HG02759 (cell line): ENCODE results near the gene LPAR1.

Experiments used
- ATAC-seq: cut with Tn5 transposase; IDR thresholded peaks from one replicate; pipeline ENCODE4 v1.9.1; 2021; ENCODE audit warnings: mild to moderate bottlenecking, moderate library complexity; ENCODE audit not compliant: unreplicated experiment

The LPAR1 gene

DNA sequence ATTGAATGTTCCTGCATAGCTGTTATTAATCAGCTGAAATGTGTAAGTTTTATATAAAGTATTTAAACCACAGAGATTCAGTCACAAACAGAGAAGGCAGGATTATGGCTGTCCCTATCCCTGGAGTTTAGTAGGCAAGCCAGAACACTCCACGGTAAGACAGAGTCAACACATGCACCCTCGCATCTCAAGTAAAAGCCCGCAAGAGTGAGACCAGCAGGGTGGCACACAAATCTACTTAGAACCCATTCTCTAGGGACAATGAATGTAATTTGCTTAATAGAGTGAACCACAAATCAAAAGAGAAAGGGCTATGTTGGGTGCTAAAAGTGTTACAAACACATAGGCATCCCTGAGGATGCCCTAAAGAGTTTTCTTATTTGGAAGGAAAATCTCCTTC lies 35.1 kb downstream of the LPAR1 start:
- no peak for ATAC-seq

- no peak for ATAC-seq
Observed at GRCh38 chr9:111001526-111001925, 36.7 kb downstream of the LPAR1 start.

- ATAC-seq = no peak
Observed at GRCh38 chr9:111000202-111000601, 38.1 kb downstream of the LPAR1 start.

DNA sequence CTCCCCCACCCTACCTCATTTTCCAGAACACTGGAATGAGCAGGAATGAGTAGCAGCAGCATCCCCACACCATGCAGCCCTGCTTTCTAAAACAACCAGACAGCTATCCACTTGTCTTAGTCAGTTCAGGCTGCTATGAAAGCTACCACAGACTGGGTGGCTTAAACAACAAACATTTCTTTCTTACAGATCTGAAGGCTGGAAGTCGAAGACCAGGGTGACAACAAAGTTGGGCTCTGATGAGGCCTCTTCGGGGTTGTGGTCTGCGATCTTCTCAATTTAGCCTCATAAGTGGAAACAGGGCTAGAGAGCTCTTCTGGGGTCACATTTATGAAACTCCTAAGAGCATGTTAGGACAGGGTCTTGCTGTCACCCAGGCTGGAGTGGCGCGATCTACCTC lies 38.9 kb downstream of the LPAR1 start:
- ATAC-seq = no peak

- no peak for ATAC-seq
Observed at GRCh38 chr9:110997847-110998246, 40.4 kb downstream of the LPAR1 start.

GRCh38 chr9:110996436-110997220 lies 41.6 kb downstream of the LPAR1 start:
- no peak for ATAC-seq

- no peak for ATAC-seq
Observed at GRCh38 chr9:110995420-110996340, 42.6 kb downstream of the LPAR1 start.

DNA sequence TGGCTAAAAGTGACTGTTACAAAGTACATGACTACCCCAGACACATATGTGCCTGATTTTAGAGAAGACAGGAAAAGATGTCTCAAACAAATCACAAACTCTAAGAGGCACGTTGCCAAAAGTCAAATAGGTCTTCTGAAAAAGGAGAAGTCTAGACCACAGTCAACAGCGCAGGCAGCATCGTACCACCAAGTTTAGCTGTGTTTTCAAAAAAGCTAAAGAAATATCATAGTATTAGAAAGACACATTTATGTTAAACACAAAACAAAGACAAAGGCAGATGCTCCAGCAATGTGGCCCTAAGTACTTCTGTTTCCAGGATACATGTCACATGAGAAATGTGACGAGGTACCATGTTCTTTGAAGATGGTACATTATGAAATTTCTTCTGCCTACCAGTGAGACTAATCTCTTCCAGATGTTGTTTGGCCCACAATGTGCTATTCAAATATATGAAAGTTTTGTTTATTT lies 43.5 kb downstream of the LPAR1 start:
- no peak for ATAC-seq

DNA sequence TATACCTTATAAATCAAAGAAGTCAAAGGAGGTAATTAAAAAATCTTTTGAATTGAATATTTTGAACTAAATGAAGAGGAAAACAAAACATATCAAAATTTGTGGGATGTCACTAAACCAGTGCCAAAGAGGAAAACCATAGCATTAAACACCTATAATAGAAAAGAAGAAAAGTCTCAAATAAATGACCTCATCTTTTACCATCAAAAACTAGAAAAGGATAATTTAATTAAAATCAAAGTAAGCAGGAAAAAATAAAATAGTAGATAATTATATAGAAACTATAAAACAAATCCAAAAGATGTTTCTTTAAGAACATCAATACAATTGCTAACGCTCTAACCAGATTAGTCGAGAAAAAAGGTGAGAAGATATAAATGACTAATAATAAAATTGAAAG lies 47.8 kb downstream of the LPAR1 start:
- no peak for ATAC-seq

GRCh38 chr9:110986529-110986928 lies 51.7 kb downstream of the LPAR1 start:
- no peak for ATAC-seq

DNA sequence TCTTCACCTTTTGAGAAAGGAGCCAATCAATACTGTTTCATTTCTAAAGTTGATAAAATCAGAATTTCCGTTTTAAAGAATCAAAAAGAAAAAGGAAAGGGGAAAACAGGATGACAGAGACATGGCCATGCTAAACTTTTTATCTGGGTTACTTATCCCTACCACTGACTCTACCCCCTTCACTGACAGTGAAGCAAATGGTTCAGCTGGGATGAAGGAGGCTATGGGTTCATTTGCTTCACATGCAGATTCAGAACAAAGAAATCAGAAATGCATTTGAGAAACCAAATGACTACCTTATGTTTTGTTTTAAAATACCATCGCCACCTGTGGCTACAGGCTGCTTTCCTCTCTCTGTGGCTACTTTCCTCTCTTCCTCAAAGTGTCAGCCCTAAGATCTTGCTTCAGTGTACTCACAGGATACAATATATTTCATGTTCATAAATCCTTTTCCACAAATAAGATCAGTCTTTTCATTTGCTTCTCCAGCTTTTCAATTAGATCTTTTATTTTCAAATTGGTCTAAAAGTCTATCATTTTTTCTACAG lies 53.3 kb downstream of the LPAR1 start:
- ATAC-seq = no peak

GRCh38 chr9:110980261-110980660 lies 58.0 kb downstream of the LPAR1 start:
- no peak for ATAC-seq

DNA sequence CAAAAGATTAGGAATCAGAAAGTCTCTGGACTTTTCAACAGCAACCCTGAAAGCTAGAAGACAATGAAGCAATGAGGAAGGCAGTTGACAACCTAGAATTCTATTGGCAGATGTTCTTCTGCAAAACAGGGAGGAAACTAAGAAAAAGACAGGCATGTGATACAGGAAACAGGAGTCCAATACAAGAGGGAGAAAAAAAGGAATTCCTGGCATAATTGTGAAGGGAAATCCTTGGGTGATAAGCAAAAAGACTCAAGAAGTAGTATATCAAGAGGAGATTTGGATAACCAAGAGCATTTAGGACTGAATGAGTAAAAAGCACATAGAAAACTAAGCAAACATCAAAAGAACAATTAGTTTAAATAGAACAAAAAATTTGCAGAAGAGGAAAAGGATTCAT lies 58.6 kb downstream of the LPAR1 start:
- ATAC-seq = no peak

DNA sequence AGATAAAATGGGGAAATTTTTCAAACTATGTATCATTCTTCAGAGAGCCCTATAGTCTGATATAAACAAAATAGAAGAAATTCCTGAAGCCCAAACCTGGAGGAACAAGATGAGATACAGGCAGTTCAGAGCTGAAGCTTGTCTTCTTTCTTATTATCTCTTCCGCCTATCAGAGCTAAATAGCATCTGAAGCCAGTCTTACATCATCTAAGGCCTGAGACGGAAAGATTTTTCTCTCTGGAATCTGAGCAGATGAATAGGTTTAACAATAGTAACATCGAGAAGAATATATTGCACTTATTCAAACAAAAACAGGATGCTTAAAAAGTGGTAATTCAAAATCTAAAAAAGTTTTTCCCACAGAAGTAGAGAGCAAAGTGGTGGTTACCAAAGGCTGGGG lies 59.8 kb downstream of the LPAR1 start:
- ATAC-seq = no peak

DNA sequence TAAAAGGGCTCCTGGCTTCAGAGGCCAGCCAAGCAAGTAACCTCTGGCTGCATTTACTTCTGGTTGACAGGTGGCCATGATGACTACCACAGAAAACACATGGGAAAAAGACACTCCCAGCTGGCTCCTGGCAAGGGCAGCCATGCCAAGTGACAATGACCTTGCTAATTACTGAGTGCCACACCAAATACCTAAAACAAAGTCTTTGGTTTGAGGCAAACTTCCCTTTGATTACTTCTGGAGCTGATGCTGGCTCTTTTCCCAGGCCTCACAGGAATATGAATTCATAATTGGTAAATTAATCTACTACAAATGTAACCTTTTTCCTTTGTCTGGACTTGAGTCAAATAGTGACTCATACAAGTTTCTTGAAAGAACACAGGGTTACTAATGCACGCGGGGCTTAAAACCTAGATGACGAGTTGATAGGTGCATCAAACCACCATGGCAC lies 61.0 kb downstream of the LPAR1 start:
- ATAC-seq = no peak

DNA sequence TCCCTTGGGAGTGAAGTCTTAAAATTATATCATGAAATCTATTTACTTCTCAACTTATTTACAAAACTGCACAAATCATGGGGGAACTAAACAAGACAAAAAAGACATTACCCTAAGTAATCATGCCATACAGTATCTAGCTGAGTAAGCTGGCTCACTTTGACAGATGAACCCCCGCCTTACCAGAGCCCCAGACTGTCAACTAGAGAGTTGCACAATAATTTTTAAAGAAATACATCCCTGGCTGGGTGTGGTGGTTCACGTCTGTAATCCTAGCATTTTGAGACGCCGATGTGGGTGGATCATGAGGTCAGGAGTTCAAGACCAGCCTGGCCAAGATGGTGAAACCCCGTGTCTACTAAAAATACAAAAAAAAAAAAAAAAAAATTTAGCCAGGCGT lies 62.3 kb downstream of the LPAR1 start:
- no peak for ATAC-seq

- no peak for ATAC-seq
Observed at GRCh38 chr9:110975278-110975677, 63.0 kb downstream of the LPAR1 start.

DNA sequence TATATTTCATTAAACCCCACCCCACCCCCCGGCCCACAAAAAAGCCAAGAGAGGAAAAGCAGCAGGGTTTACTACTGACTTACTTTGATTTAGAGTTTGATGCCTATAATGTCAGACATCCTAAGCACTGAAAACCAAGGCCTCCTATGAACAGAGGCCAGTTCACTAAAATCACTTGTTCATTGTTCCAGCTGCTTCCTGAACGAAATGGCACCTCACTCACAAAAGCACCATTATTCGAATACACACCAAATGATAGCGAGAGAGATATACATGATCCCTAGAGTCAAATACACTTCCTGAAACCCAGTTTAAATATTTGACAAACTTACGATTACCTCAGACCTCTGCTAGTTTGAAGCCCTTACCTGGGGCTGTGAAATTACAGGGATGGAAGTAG lies 66.6 kb downstream of the LPAR1 start:
- no peak for ATAC-seq

- no peak for ATAC-seq
Observed at GRCh38 chr9:110971234-110971633, 67.0 kb downstream of the LPAR1 start.

- ATAC-seq = no peak
Observed at GRCh38 chr9:110969971-110970386, 68.3 kb downstream of the LPAR1 start.

DNA sequence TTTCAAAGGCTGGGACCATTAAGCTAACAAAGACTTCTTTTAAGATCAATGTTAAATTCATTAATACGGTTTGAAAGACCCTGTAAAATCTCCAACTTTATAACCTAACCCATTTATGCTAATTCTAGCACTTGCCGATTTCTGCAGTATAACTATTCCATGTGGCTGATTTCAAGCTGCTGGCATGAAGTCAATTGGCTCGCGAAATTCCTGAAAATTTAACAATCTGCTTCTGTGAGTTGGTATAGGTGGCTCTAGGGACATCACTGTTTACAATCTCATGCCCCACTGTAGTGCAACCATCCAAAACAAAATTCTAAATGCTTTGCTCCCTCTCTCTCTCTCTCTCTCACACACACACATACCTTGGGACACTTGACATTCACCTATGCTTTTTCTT lies 70.2 kb downstream of the LPAR1 start:
- no peak for ATAC-seq

DNA sequence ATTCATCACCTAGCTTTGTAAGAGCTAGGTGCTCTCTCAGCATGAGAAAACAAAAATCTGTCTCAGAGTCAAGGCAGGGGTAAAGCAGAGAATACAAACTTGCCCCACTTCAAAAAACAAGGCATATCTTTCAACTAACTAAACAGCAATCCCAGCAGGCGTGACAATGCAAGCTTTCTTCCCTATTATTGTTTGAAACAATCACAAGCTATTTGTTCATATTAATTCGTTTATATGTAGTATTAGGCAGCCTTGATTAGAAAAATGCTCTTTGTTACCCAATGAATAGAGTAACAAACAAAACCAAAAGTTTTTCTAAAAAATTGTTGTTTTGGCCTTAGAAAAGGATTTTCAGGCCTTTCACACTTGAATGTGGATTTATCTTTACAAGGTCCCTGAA lies 71.1 kb downstream of the LPAR1 start:
- ATAC-seq = no peak
